ENCODE results near the gene SEPTIN8.

- no peak for TF ChIP-seq POLR2A (IDR thresholded peaks at IDR 0.05)
- TF ChIP-seq POLR2AphosphoS5 (IDR thresholded peaks at IDR 0.05) = no peak
- TF ChIP-seq, protein P1, sequence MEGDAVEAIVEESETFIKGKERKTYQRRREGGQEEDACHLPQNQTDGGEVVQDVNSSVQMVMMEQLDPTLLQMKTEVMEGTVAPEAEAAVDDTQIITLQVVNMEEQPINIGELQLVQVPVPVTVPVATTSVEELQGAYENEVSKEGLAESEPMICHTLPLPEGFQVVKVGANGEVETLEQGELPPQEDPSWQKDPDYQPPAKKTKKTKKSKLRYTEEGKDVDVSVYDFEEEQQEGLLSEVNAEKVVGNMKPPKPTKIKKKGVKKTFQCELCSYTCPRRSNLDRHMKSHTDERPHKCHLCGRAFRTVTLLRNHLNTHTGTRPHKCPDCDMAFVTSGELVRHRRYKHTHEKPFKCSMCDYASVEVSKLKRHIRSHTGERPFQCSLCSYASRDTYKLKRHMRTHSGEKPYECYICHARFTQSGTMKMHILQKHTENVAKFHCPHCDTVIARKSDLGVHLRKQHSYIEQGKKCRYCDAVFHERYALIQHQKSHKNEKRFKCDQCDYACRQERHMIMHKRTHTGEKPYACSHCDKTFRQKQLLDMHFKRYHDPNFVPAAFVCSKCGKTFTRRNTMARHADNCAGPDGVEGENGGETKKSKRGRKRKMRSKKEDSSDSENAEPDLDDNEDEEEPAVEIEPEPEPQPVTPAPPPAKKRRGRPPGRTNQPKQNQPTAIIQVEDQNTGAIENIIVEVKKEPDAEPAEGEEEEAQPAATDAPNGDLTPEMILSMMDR (IDR thresholded peaks at IDR 0.05) = no peak
- TF ChIP-seq EP300 (IDR thresholded peaks at IDR 0.05) = no peak
Observed at GRCh38 chr5:132825033-132825833, 48.2 kb upstream of the SEPTIN8 start.
